HS-27A (cell line): ENCODE measurements around the gene YIF1B.
"Not testable (repeated sequence)": the region's sequence is repeated elsewhere in the genome, so short reads cannot be mapped to it uniquely, and the experiment has no call there.

ENCODE experiments used
- DNase-seq: peaks from one replicate; pipeline ENCODE4 v3.0.0-alpha.2; 2012; ENCODE audit warnings: low read depth, missing footprints

Gene YIF1B, protein sequence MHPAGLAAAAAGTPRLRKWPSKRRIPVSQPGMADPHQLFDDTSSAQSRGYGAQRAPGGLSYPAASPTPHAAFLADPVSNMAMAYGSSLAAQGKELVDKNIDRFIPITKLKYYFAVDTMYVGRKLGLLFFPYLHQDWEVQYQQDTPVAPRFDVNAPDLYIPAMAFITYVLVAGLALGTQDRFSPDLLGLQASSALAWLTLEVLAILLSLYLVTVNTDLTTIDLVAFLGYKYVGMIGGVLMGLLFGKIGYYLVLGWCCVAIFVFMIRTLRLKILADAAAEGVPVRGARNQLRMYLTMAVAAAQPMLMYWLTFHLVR

DNA sequence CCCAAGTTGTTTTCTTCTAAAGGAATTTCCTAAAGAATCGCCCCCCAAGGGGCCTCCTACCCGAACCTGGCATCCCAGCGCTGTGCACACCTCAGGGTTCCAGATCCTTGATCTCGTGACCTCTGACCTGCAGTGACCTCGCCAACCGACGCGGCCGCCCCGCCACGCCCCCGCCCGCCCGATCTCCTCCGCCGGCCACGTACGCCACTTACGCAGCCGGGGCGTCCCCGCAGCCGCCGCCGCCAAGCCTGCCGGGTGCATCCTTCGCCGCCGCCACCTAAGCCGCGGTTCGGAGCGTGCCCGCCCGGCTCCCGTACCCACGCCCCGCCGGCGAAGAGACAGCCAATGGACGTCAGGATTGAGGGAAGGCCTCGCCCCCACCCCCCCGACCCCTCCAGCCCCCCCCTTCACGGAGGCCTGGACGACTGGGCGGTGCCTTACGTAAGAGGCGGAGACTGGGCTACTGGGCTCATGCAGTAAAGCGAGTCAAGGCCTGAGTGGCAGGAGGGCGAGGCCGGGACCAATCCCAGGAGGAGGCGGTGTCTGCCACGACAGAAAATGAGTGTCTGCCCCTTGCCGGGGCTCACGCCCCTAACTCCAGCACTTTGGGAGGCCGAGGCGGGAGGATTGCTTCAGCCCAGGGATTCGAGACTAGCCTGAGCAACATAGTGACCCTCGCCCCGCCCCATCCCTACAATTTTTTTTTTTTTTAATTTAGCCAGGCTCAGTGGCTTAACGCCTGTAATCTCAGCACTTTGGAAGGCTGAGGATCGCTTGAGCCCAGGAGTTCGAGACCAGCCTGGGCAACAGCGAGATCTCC, at the start of gene YIF1B:
Gene YIF1B (minus strand): TSS at position 291 of the 820 bp plus-strand sequence. CDS start 30 bp downstream, at position 261.
- peak; percentile 97 for DNase-seq

DNA sequence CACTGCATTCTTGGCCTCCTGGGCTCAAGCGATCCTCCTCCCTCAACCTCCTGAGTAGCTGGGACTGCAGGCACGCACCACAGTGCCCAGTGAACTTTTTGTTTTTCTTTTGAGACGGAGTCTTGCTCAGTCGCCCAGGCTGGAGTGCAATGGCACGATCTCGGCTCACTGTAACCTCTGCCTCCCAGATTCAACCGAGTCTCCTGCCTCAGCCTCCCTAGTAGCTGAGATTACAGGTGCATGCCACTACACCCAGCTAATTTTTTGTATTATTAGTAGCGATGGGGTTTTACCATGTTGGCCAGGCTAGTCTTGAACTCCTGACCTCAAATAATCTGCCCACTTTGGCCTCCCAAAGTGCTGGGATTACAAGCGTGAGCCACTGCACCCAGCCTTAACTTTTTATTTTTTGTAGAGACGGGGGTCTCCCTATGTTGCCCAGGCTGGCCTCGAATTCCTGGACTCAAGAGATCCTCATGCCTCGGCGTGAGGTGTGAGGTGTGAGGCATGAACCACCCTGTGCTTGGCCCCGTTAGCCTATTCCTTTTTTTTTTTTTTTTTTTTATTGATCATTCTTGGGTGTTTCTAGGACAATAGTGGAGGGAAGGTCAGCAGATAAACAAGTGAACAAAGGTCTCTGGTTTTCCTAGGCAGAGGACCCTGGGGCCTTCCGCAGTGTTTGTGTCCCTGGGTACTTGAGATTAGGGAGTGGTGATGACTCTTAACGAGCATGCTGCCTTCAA, 47.4 kb upstream of the YIF1B start:
- not testable (repeated sequence) for DNase-seq

DNA sequence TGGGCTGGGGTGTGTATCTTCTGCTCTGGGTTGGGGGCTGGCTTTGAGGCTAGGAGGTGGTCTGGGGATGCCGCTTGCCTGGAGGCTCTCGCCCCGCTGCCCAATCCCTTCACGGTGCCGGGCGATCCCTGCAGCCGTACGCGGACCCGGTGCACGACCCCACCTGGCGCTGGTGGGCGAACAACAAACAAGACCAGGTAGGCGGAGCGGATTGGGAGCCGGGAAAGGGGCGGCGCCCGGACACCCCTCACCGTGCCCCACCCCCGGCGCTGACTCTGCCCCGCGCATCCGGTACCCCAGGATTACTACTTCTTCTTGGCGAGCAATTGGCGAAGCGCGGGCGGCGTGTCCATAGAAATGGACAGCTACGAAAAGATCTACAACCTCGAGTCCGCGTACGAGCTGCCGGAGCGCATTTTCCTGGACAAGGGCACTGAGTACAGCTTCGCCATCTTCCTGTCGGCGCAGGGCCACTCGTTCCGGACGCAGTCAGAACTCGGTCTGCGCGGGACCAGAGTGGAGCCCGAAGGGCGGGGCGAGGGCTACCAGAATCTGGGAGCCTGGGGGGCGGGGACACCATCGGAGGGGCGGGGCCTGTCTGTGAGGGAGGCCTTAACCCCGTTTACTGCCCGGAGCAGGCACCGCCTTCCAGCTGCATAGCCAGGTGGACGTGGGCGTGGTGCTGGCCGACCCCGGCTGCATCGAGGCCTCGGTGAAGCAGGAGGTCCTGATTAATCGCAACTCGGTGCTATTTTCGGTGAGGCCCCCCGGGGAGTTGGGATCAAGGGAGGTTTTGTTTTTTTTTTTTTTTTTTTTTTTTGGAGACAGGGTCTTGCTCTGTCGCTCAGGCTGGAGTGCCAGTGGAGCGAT, 46.6 kb upstream of the YIF1B start:
- no peak for DNase-seq

DNA sequence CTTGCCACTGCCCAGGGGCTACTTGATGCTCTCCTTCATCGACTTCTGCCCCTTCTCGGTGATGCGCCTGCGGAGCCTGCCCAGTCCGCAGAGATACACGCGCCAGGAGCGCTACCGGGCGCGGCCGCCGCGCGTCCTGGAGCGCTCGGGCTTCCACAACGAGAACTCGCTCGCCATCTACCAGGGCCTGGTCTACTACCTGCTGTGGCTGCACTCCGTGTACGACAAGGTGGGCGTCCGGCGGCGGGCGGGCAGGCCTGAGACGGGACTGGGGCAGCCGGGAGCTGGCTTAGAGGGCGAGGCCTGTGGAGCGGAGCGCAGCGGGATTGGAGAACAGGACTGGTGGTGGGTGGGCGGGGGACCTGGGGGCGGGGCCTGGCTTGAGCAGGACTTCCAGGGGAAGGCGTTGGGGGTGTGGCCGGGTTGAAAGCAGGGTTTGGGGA, 45.9 kb upstream of the YIF1B start:
- DNase-seq, result no peak

DNA sequence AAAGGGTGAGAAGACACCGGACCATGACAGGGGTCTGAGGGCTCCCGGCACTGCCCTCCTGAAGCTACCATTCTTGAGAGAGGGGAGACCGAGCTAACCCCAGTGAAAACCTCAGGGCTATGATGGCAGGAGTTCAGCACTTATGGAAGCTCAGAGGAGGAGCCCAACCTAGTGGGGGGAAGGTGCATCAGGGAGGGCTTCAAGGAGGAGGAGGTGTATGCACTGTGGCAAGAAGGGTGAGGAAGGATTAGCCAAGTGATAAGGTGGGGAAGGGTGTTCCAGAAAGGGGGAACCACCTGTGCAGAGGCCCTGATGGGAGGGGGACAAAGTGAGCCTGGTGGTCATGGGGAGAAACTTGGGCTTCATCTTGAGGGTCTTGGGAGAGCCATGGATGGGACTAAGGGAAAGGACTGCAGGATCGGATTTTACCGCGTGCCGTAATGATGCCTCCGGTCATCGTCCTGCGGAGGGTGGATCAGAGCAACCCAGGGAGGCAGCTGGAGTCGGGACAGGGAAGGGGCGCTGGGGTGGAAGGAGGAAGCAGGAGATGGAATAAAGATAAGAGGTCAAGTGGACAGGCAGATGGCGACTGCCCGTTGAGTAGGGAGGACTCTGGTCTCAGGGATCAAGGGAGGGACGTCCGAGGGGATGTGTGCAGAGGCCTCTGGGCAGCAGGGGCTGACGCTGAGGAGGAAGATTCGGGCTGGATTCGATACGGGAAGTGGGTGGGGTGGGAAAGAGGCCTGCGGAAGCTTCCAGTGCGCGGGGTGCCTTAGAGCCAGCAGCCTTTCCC, 45.3 kb upstream of the YIF1B start:
- no peak for DNase-seq

DNA sequence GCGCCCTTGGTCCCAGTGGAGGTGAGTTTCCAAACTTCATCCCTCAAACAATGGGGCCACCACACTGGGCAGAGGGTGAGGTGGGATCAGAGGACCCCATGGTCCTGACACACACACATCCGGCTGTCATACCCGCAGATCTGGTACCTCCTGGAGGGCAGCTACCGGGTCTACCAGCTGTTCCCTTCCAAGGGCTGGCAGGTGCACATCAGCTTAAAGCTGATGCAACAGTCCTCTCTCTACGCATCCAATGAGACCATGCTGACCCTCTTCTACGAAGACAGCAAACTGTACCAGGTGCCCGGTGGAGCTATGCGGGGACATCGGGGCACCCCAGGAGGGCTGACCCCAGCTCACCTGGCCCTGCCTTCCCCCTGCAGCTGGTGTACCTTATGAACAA, 44.6 kb upstream of the YIF1B start:
- no peak for DNase-seq

DNA sequence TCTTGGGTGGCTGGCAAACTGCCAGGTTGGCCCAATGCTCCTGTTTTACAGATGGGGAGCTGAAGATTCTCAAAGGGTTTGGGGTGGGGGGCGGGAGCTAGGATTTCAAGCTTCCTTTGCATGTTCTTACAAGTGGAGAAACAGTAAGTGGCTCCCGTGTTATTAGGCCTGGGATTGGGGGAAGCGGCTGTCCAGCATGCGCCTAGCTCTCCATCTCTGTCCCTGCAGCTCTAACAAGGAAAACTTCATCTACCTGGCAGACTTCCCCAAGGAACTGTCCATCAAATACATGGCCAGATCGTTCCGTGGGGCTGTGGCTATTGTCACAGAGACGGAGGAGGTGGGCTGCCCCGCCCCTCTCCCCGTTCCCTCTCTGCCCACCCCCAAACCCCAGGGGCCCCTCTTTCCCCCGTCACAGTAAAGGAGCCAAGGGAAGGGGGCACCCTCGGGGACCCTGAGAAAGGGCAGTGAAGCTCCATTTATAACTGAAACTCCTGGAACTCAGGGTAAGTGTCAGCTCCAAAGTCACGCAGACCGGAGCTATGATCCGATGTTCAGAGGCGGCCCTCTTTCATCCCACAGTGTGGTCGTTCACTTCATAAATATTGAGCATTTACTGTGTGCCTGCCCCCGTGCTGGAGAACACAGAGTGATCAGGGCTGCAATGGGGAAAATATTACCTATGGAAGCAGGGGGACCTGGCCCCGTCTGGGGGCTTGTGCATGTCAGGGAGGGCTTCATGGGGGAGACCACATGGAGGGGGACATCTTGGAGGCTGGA, 43.7 kb upstream of the YIF1B start:
- no peak for DNase-seq

DNA sequence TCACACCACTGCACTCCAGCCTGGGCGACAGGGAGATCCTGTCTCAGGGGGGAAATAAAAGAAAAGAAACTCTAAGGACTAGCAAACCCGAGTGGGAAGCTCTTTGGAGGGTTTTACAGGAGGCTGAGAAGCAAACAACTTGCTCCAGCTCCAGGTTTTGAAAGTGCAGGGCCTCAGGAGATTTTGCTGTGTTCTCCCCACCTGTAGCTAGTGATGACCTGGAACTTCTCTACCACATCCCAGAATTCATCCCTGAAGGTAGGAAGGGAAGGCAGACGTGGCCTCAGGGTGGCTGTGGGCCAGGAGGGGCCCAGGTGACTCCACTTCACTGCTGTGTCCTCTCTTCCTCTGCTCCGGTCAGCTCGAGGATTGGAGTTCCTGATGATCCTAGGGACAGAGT, 42.3 kb upstream of the YIF1B start:
- no peak for DNase-seq

DNA sequence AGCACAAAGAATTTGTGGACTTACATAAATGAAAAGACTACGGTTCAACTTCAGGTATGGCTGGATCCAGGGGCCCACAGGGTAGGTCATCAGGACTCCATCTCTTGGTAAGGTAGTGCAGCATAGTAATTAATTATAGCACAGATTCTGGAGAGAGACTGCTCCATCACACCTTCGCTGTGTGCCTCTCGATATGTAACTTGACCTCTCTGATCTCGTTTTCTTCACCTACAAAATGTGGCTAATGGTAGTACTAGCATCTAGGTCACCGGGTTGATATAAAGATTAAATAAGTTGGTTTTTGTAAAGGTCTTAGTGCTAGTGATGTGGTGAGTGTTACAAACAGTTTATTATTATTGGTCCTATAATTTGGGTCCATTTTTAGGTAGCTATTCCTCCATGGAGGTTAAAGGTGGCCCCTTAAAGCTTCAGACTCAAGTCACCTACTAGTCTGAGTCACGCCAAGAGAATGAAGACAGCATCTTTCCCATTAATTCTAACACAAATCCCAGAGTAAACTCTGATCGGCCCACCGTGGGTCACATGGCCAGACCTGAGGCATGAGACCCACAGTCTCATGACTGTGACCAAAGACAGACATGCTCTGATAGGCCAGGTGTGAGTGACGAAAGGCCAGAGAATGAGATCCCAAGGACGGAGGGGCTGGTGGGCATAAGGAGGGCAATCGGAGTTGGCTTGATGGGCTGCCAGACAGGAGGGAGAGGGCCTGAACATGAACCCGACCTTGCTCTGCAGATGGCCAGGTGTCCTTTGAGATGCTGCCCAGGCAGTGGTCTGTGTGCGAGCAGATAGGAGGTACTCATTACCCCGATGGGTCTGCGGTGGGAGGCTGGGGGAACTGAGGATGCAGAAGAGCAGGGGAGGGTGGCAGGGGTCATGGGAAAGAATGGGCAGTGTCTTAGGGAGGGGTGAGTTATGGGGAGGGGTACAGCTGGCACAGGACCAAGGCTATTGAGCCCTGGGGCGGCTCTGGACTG, 40.3 kb upstream of the YIF1B start:
- no peak for DNase-seq

DNA sequence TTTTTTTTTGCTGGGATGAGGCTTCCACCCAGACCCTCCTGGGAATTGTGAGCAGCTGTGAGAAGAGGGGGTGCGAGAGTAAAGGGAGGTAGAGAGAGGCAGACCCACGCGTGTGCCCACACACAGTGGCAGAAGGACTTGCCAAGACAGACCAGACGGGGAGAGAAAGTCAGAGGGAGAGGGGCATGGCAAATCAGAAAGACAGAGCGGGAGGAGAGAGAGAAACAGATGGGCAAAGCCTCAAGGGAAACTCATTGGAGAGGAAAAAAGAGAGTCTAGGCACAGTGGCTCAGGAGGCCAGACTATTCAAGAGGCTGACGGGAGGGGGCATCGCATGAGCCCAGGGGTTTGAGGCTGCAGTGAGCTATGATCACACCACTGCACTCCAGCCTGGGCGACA, 36.9 kb upstream of the YIF1B start:
- DNase-seq, result no peak

DNA sequence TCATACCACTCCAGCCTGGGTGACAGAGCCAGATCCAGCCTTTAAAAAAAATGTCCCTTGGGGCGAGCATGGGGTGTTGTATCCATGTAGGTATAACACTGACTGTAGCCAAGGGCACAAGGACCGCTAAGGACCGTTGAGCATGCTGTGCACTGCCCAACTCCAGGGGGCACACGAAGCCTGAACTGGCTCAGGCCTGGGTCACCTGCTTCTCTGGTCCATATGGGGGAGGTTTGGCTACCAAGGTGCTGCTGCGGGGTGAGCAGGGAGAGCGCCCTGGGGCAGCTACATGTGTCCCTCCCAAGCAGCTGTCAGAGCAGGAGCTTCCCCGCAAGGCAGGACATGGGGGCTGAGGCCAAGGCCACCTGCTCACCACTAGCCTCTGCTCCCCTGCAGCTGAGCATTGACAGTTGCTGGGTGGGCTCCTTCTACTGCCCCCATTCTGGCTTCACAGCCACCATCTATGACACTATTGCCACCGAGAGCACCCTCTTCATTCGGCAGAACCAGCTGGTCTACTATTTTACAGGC, 36.2 kb upstream of the YIF1B start:
- no peak for DNase-seq

DNA sequence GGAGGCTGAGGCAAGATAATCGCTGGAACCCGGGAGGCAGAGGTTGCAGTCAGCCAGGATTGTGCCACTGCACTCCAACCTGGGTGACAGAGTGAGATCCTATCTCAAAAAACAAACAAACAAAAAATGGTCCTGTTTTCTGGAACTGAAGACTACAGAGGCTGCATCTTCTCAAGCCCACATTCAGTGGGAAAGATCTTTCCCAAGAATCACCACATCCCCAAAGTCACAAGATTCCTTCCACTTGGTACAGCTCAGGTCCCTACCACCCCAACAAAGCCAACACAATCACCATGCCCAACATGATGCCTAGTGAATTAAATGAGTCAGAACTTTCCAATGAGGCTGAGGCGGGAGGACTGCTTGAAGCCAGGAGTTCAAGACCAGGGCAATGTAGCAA, 35.1 kb upstream of the YIF1B start:
- no peak for DNase-seq

DNA sequence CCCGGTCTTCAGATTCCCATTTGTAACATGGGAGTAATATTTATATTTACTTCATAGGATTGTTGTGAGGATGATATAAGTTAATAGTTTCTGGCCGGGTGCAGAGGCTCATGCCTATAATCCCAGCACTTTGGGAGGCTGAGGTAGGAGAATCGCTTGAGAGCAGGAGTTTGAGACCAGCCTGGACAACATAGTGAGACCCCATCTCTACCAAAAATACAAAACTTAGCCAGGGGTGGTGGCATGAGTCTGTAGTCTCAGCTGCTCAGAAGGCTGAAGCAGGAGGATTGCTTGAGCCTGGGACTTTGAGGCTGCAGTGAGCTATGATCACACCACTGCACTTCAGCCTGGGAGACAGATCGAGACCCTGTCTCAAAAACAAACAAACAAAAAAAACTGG, 31.1 kb upstream of the YIF1B start:
- no peak for DNase-seq

DNA sequence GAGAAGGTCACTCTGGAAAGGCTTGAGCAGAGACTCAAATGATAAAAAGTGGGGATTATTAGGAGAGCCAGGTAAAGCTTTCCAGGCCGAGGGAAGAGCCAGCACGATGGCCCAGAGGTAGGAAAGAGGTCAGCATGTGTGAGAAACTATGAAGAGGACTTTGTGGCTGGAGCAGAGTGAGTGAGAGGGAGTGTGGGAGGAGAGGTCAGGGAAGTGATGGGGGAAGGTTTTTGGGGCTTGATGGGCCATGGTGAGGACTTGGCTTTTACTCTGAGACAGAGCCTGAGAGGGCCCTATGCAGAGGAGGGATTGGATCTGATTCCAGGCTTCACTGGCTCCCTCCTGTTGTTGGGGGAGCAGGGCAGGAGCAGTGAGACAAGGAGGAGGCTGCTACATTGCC, 25.2 kb upstream of the YIF1B start:
- DNase-seq, result no peak

DNA sequence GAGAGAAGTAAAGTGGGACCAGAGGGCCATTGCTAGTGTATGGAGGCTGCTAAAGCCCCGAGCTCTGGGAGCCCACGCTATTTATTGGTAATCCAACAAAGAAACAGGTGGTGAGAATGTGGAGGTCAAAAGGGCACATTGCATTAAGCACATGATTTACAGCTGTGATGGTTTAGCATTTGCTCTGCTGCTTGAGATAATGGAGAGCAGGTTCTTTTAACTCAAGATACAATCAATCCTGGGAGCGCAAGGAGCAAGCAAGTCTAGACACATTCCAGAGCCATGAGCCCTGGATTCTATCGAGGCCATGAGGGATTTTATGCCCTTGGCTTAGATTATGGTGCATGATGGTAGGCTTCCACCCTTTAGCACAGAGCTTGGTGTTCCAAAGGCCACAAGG, 23.3 kb upstream of the YIF1B start:
- DNase-seq, result not testable (repeated sequence)

DNA sequence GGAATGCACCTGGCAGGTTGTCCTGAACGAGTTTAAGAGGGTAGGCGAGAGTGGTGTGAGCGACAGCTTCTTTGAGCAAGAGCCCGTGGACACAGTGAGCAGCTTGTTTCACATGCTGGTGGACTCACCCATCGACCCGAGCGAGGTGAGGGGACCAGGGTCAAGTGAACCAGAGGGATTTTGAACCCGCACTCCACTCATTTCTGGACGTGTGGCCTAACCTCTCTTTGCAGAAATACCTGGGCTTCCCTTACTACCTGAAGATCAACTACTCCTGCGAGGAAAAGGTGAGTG, 21.6 kb upstream of the YIF1B start:
- no peak for DNase-seq

DNA sequence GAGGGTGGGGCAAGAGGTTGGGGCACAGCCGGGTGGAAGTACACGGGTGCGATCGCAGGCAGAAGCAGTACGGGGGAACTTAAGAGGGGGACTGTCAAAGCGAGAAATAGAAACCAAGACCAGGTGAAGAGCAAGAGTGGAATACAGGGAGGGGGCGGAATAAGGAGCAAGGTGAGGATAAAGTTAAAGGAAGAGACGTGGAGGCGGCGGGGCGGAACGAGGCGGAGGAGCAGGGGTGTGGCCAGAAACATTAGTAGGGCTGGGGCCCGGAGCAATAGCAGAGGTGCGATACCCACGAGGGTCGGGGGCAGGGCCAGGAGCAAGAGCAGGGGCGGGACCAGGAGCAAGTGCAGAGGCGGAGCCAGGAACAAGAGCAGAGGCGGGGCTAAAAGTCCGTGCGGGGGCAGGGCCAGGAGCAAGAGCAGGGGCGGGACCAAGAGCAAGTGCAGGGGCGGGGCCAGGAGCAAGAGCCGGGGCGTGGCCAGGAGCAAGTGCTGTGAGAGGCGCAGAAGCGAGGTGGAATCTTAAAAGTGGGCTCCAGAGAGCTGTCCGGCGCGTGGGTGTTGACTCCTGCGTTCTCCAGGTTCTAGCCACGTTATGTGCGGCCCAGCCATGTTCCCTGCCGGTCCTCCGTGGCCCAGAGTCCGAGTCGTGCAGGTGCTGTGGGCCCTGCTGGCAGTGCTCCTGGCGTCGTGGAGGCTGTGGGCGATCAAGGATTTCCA, 21.1 kb upstream of the YIF1B start:
- peak; percentile 93 for DNase-seq
